ENCODE data around the gene CCL1. TPM values are rescaled to one million over a fixed set of nuclear protein-coding genes. Genes with fewer than 3 reads are reported as not detected.

CCL1 gene
- total RNA-seq, 4 donors from 2014 or later: not detected

DNA sequence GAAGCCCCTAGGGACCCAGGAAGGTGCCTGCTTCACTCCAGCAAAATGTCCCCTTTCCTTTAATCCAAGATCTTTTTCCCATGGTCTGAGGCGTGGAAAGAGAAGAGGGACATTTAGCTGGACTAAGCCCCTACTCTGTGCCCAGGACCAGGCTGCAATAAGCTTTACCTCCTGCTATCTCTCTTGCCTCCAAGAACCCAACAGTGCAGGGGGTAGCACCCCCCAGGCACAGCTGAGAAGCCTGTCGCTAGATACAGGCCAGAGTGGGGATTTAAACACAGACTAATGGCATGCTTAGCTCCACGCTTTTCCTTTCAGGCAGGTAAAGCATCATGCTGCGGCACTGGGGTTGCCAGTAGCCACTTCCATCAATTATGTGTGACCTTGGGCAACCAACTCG, 24.5 kb upstream of the CCL1 start:
- no peaks in the 10 kb centered on the region for H3K27me3 ChIP-seq
- H3K36me3 ChIP-seq: no peaks in the 10 kb centered on the region
- H3K4me3 ChIP-seq: no peak overlapping the region
- no peak for DNase-seq (ENCODE audit: low spot score in 2 of 2)
- no peak overlapping the region for H3K27ac ChIP-seq
- TF ChIP-seq EP300 (IDR thresholded peaks at IDR 0.05) (no peak), POLR2AphosphoS5 (IDR thresholded peaks at IDR 0.05) (no peak), CTCF (IDR thresholded peaks at IDR 0.05) (no peak), POLR2A (IDR thresholded peaks at IDR 0.05) (no peak)
- no peaks in the 10 kb centered on the region for H3K9me3 ChIP-seq
- no peaks in the 10 kb centered on the region for H3K4me1 ChIP-seq
- 71% methylated on average over 5 of the region's 5 CpGs for WGBS

GRCh38 chr17:34386697-34387550, 23.9 kb upstream of the CCL1 start:
- Histone ChIP-seq H3K4me3 (no peak overlapping the region), H3K36me3 (no peaks in the 10 kb centered on the region), H3K27me3 (no peaks in the 10 kb centered on the region), H3K9me3 (no peaks in the 10 kb centered on the region), H3K27ac (no peak overlapping the region), H3K4me1 (no peaks in the 10 kb centered on the region)
- no peak for TF ChIP-seq CTCF (IDR thresholded peaks at IDR 0.05)
- no peak for TF ChIP-seq POLR2A (IDR thresholded peaks at IDR 0.05)
- no peak for TF ChIP-seq EP300 (IDR thresholded peaks at IDR 0.05)
- 68% methylated on average over 5 of the region's 5 CpGs for WGBS
- no peak for DNase-seq (ENCODE audit: low spot score in 2 of 2)

DNA sequence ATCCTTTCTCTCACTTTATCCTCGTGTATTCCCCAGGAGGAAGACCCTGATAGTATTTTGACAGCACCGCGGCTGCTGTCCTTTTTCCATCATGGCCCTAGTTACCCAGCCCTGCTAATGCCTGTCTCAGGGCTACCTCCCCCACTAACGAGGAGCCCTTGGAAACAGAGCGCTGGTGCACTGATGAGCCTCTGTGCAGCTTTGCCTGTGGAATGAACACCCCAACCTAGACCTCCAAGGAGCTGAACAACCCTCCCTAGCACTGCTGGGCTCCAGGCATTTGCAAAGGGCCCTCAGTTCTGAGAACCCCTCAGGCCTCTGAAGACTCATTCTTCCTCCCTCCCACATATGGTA, 23.3 kb upstream of the CCL1 start:
- Histone ChIP-seq H3K27ac (no peak overlapping the region), H3K4me3 (no peak overlapping the region), H3K4me1 (no peaks in the 10 kb centered on the region), H3K36me3 (no peaks in the 10 kb centered on the region), H3K9me3 (no peaks in the 10 kb centered on the region), H3K27me3 (no peaks in the 10 kb centered on the region)
- TF ChIP-seq CTCF (IDR thresholded peaks at IDR 0.05) (no peak), POLR2A (IDR thresholded peaks at IDR 0.05) (no peak), EP300 (IDR thresholded peaks at IDR 0.05) (no peak), POLR2AphosphoS5 (IDR thresholded peaks at IDR 0.05) (no peak)
- DNase-seq (ENCODE audit: low spot score in 2 of 2): no peak
- 84% methylated on average over 5 of the region's 5 CpGs for WGBS

DNA sequence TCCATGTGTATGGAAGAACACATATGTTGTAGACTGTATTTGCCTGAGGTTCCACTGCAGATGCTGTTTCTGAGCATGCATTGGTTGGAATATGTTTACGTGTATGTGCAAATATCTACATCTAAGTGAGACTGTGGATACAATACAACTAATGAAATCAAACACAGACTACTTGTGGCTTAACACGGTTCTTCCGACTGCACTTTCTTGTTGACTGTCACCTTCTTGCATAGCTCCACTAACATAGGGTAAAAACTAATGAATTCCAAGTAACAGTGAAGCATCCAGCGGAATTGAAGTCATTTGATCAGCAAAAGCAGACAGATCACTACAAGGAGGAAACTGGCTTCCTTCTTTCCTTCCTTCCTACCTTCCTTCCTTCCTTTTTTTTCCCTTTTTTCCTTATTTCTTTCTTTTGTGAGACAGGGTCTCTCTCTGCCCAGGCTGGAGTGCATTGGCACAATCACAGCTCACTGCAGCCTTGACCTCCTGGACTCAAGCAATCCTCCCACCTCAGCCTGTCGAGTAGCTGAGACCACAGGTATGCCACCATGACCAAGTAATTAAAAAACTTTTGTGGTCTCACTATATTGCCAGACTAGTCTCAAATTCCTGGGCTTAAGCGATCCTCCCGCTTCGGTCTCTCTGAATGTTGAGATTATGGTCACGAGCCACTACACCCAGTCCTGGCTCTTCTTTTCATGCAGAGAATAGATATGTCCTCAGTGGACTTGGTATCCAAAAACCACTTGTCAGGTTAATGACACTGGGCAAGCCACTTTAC, 22.0 kb upstream of the CCL1 start:
- Histone ChIP-seq H3K27ac (no peak overlapping the region), H3K4me1 (no peaks in the 10 kb centered on the region), H3K4me3 (no peak overlapping the region), H3K9me3 (no peaks in the 10 kb centered on the region), H3K36me3 (no peaks in the 10 kb centered on the region), H3K27me3 (no peaks in the 10 kb centered on the region)
- TF ChIP-seq POLR2A (IDR thresholded peaks at IDR 0.05): no peak
- no peak for TF ChIP-seq CTCF (IDR thresholded peaks at IDR 0.05)
- TF ChIP-seq EP300 (IDR thresholded peaks at IDR 0.05): no peak
- no peak for TF ChIP-seq POLR2AphosphoS5 (IDR thresholded peaks at IDR 0.05)
- 62% methylated on average over 9 of the region's 9 CpGs for WGBS
- DNase-seq (ENCODE audit: low spot score in 2 of 2): no peak

GRCh38 chr17:34384271-34384670, 21.2 kb upstream of the CCL1 start:
- Histone ChIP-seq H3K36me3 (no peaks in the 10 kb centered on the region), H3K27ac (no peak overlapping the region), H3K27me3 (no peaks in the 10 kb centered on the region), H3K9me3 (no peaks in the 10 kb centered on the region), H3K4me1 (no peaks in the 10 kb centered on the region), H3K4me3 (no peak overlapping the region)
- 88% methylated on average over 1 of the region's 1 CpG for WGBS
- no peak for DNase-seq (ENCODE audit: low spot score in 2 of 2)
- TF ChIP-seq CTCF (IDR thresholded peaks at IDR 0.05): no peak
- TF ChIP-seq POLR2A (IDR thresholded peaks at IDR 0.05): no peak
- no peak for TF ChIP-seq EP300 (IDR thresholded peaks at IDR 0.05)
- no peak for TF ChIP-seq POLR2AphosphoS5 (IDR thresholded peaks at IDR 0.05)
